Measurements from ENCODE around the gene PSME3.

PSME3 gene

GRCh38 chr17:42832213-42832933, 824 bp upstream of the PSME3 start:
- H3K79me2 ChIP-seq (ENCODE audit: insufficient read depth, low read length) = peaks cover 46% of the 10 kb centered on the region
- peak overlapping the region; percentile 88 for H3K4me2 ChIP-seq (ENCODE audit: insufficient read depth, low read length)
- peak overlapping the region; percentile 97 for H2AFZ ChIP-seq (ENCODE audit: low read depth, low read length)
- ATAC-seq (ENCODE audit: insufficient read depth, low read depth) (peak; percentile 29), DNase-seq (no peak)
- peaks cover 31% of the 10 kb centered on the region for H3K36me3 ChIP-seq (ENCODE audit: insufficient read depth, low read length)
- H3K4me1 ChIP-seq (ENCODE audit: insufficient read depth, low read length) = peaks cover 41% of the 10 kb centered on the region
- peak overlapping the region; percentile 88 for H3K27ac ChIP-seq (ENCODE audit: low read length)
- peak overlapping the region; percentile 78 for H3K9ac ChIP-seq (ENCODE audit: low read depth, low read length)
- TF ChIP-seq EZH2 (IDR thresholded peaks at IDR 0.05; ENCODE audit: borderline replicate concordance, low read depth, low read length, severe bottlenecking) (no peak), CTCF (IDR thresholded peaks at IDR 0.05; ENCODE audit: borderline replicate concordance, extremely low read depth, low read length, poor library complexity, severe bottlenecking) (no peak)
- no peaks in the 10 kb centered on the region for H3K27me3 ChIP-seq (ENCODE audit: insufficient read depth, low read length, poor library complexity)
- peaks cover 4% of the 10 kb centered on the region for H4K20me1 ChIP-seq (ENCODE audit: insufficient read depth, low read length)
- H3K4me3 ChIP-seq (ENCODE audit: low read depth in 1 of 2, low read length in 2 of 2) = peak overlapping the region; percentile 62 to 90
- no peaks in the 10 kb centered on the region for H3K9me3 ChIP-seq (ENCODE audit: insufficient read depth, low read length, severe bottlenecking)

GRCh38 chr17:42833767-42834422, 698 bp downstream of the PSME3 start:
- peak overlapping the region; percentile 88 for H3K4me2 ChIP-seq (ENCODE audit: insufficient read depth, low read length)
- peaks cover 41% of the 10 kb centered on the region for H3K4me1 ChIP-seq (ENCODE audit: insufficient read depth, low read length)
- peak overlapping the region; percentile 78 for H3K9ac ChIP-seq (ENCODE audit: low read depth, low read length)
- H3K4me3 ChIP-seq (ENCODE audit: low read depth in 1 of 2, low read length in 2 of 2) = peak overlapping the region; percentile 62 to 90
- no peaks in the 10 kb centered on the region for H3K9me3 ChIP-seq (ENCODE audit: insufficient read depth, low read length, severe bottlenecking)
- H4K20me1 ChIP-seq (ENCODE audit: insufficient read depth, low read length) = peaks cover 8% of the 10 kb centered on the region
- TF ChIP-seq EZH2 (IDR thresholded peaks at IDR 0.05; ENCODE audit: borderline replicate concordance, low read depth, low read length, severe bottlenecking) (no peak), CTCF (IDR thresholded peaks at IDR 0.05; ENCODE audit: borderline replicate concordance, extremely low read depth, low read length, poor library complexity, severe bottlenecking) (no peak)
- peak overlapping the region; percentile 97 for H2AFZ ChIP-seq (ENCODE audit: low read depth, low read length)
- no peaks in the 10 kb centered on the region for H3K27me3 ChIP-seq (ENCODE audit: insufficient read depth, low read length, poor library complexity)
- DNase-seq = peak; percentile 52
- peak overlapping the region; percentile 88 for H3K27ac ChIP-seq (ENCODE audit: low read length)
- ATAC-seq (ENCODE audit: insufficient read depth, low read depth) = no peak; the same call in 1 of the 3 replicates
- H3K36me3 ChIP-seq (ENCODE audit: insufficient read depth, low read length) = peaks cover 47% of the 10 kb centered on the region
- peaks cover 46% of the 10 kb centered on the region for H3K79me2 ChIP-seq (ENCODE audit: insufficient read depth, low read length)

- no peak overlapping the region for H3K9ac ChIP-seq (ENCODE audit: low read depth, low read length)
- DNase-seq (no peak), ATAC-seq (ENCODE audit: insufficient read depth, low read depth) (no peak)
- peaks cover 46% of the 10 kb centered on the region for H3K79me2 ChIP-seq (ENCODE audit: insufficient read depth, low read length)
- no peak overlapping the region for H3K27ac ChIP-seq (ENCODE audit: low read length)
- H3K4me2 ChIP-seq (ENCODE audit: insufficient read depth, low read length) = peak overlapping the region; percentile 88; the same call in 1 of the 2 replicates
- no peak overlapping the region for H2AFZ ChIP-seq (ENCODE audit: low read depth, low read length)
- H3K27me3 ChIP-seq (ENCODE audit: insufficient read depth, low read length, poor library complexity) = no peaks in the 10 kb centered on the region
- no peaks in the 10 kb centered on the region for H3K9me3 ChIP-seq (ENCODE audit: insufficient read depth, low read length, severe bottlenecking)
- TF ChIP-seq EZH2 (IDR thresholded peaks at IDR 0.05; ENCODE audit: borderline replicate concordance, low read depth, low read length, severe bottlenecking) (no peak), CTCF (IDR thresholded peaks at IDR 0.05; ENCODE audit: borderline replicate concordance, extremely low read depth, low read length, poor library complexity, severe bottlenecking) (no peak)
- H4K20me1 ChIP-seq (ENCODE audit: insufficient read depth, low read length) = peaks cover 8% of the 10 kb centered on the region
- H3K36me3 ChIP-seq (ENCODE audit: insufficient read depth, low read length) = peaks cover 54% of the 10 kb centered on the region
- peaks cover 41% of the 10 kb centered on the region for H3K4me1 ChIP-seq (ENCODE audit: insufficient read depth, low read length)
- H3K4me3 ChIP-seq (ENCODE audit: low read depth in 1 of 2, low read length in 2 of 2) = no peak overlapping the region
Measured at GRCh38 chr17:42835732-42836131, 2.5 kb downstream of the PSME3 start.

Data from DND-41 (cell line).